Cardiac muscle cell (in vitro differentiated cells and primary cell): ENCODE results near the gene C12orf75. TPM values are rescaled to one million over a fixed set of nuclear protein-coding genes. Genes with fewer than 3 reads are reported as not detected.

ENCODE experiments used
- DNase-seq, 2 donors: peaks; one replicate each; pipeline versions ENCODE4 v3.0.0 to v3.0.0-alpha.2; 2010 to 2017; ENCODE audit warnings: low read depth in 1 of 2, low spot score in 1 of 2
- H3K27ac ChIP-seq: fragments of 200-600 bp; sonication (generic); 2 replicates; pipeline ENCODE4 v1.5.1; 2016
- H3K27me3 ChIP-seq: fragments of 200-600 bp; sonication (generic); 2 replicates; pipeline ENCODE4 v1.6.0; 2016; ENCODE audit warnings: control low read depth
- H3K36me3 ChIP-seq: fragments of 200-600 bp; sonication (generic); 2 replicates; pipeline ENCODE4 v1.5.1; 2016; ENCODE audit warnings: control low read depth
- H3K4me1 ChIP-seq: fragments of 200-600 bp; sonication (generic); 2 replicates; pipeline ENCODE4 v1.8.1; 2017; ENCODE audit warnings: low read depth, mild to moderate bottlenecking, mixed run types
- H3K4me3 ChIP-seq: fragments of 200-600 bp; sonication (generic); 2 replicates; pipeline ENCODE4 v1.5.1; 2016; ENCODE audit warnings: mild to moderate bottlenecking
- H3K9me3 ChIP-seq: fragments of 200-600 bp; sonication (generic); 2 replicates; pipeline ENCODE4 v1.5.1; 2017; ENCODE audit warnings: low read depth, mild to moderate bottlenecking, control low read depth
- polyA plus RNA-seq: library from polyadenylated mRNA; unstranded; fragments of >200 nt; fragmentation: Nextera tagmentation; extraction: Ambion mirVana; gene quantifications from 2 replicates; pipeline ENCODE4 v1.2.1, GENCODE V29; 2016
- total RNA-seq: library from RNA; depleted of rRNA; stranded (reverse); fragments of >200 nt; gene quantifications from 2 replicates; pipeline ENCODE4 v1.2.3, GENCODE V29; 2016
- TF ChIP-seq, protein P1 (sequence below): IDR thresholded peaks from 2 replicates; pipeline ENCODE4 v1.5.1; 2012; ENCODE audit warnings: low read depth, mild to moderate bottlenecking, low read length

The C12orf75 gene
- total and polyA plus RNA-seq, 2 experiments from 2014 or later: 39.3 to 106 TPM

DNA sequence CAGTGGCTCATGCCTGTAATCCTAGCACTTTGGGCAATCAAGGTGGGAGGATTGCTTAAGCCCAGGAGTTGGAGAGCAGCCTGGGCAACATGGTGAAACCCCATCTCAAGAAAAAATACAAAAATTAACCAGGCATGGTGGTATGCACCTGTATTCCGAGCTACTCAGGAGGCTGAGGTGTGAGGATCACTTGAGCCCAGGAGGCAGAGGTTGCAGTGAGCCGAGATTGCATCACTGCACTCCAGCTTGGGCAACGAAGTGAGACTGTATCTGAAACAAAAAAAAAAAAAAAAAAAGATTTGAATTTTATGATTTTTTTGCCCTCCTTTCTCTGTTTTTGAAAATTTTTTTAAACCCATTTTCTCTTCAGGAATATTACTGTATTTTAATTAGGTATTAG lies 17.7 kb downstream of the C12orf75 start:
- Histone ChIP-seq H3K9me3 (no peaks in the 10 kb centered on the region), H3K27ac (no peak overlapping the region), H3K4me1 (peaks cover 4% of the 10 kb centered on the region), H3K36me3 (no peaks in the 10 kb centered on the region), H3K4me3 (no peak overlapping the region), H3K27me3 (no peaks in the 10 kb centered on the region)
- DNase-seq: no peak
- TF ChIP-seq, protein P1, sequence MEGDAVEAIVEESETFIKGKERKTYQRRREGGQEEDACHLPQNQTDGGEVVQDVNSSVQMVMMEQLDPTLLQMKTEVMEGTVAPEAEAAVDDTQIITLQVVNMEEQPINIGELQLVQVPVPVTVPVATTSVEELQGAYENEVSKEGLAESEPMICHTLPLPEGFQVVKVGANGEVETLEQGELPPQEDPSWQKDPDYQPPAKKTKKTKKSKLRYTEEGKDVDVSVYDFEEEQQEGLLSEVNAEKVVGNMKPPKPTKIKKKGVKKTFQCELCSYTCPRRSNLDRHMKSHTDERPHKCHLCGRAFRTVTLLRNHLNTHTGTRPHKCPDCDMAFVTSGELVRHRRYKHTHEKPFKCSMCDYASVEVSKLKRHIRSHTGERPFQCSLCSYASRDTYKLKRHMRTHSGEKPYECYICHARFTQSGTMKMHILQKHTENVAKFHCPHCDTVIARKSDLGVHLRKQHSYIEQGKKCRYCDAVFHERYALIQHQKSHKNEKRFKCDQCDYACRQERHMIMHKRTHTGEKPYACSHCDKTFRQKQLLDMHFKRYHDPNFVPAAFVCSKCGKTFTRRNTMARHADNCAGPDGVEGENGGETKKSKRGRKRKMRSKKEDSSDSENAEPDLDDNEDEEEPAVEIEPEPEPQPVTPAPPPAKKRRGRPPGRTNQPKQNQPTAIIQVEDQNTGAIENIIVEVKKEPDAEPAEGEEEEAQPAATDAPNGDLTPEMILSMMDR: no peak

DNA sequence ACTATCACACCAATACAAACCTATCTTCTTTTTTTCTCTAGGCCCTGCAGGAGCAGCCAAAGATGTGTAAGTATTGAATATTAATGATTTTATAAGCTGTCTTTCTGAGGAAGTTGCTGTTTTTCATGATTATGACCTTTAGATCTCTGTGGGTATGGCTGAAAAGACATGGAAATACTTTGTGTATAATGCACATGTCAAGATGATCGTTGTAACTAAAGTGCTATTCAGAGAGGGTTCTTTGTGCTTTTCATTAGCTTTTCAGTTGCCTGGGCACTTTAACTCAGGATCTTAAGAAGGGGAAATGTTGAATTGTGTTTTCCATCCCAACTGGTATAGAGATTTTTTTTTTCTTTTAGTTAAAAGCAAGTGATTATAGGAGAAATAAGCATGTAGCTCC lies 18.1 kb downstream of the C12orf75 start:
- no peaks in the 10 kb centered on the region for H3K27me3 ChIP-seq
- no peak overlapping the region for H3K27ac ChIP-seq
- H3K9me3 ChIP-seq: no peaks in the 10 kb centered on the region
- DNase-seq: no peak
- TF ChIP-seq, protein P1: no peak
- no peaks in the 10 kb centered on the region for H3K36me3 ChIP-seq
- peaks cover 4% of the 10 kb centered on the region for H3K4me1 ChIP-seq
- H3K4me3 ChIP-seq: no peak overlapping the region

DNA sequence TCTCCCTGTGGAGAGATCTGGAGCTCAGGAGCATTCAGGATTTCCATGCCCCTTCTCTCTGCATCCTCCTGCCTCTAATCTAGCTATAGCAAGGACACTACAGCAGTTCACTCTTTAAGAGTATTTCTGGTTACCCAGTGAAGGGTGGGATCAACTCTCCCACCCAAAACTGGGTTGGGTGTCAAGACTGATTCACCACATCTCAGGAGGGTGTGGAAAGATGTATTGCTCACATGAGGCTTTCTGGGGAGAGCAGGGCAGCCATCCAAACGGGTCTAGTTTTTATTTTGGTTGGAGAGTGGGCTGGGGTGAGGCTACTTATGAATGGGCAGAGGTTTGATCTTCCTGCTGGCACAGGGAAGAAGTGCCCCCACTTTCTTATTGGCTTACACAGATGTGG lies 18.6 kb downstream of the C12orf75 start:
- no peak overlapping the region for H3K27ac ChIP-seq
- H3K27me3 ChIP-seq: no peaks in the 10 kb centered on the region
- TF ChIP-seq, protein P1: no peak
- no peak overlapping the region for H3K4me3 ChIP-seq
- H3K36me3 ChIP-seq: no peaks in the 10 kb centered on the region
- peaks cover 4% of the 10 kb centered on the region for H3K4me1 ChIP-seq
- no peaks in the 10 kb centered on the region for H3K9me3 ChIP-seq
- no peak for DNase-seq

DNA sequence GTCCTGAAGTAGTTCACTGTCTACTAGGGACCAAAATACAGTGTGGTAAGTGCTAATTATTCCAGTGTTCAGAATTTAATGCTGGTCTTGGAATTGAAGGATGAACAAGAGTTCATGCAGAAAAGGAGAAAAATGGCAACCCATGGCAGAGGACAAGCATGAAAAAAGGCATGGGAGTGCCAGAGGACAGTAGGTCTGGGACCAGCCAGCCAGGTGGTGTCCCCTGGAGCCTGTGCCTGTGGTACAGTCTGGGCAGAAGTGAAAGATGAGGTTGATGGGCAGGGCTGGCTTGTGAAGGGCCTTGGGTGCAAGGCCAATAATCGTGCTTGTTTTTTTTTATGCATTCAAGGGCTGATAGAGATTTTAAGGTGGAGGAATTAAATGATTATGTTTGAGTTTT lies 21.0 kb downstream of the C12orf75 start:
- Histone ChIP-seq H3K4me3 (no peak overlapping the region), H3K27me3 (no peaks in the 10 kb centered on the region), H3K27ac (no peak overlapping the region), H3K9me3 (no peaks in the 10 kb centered on the region), H3K36me3 (no peaks in the 10 kb centered on the region), H3K4me1 (peaks cover 15% of the 10 kb centered on the region)
- DNase-seq: no peak
- TF ChIP-seq, protein P1: no peak

DNA sequence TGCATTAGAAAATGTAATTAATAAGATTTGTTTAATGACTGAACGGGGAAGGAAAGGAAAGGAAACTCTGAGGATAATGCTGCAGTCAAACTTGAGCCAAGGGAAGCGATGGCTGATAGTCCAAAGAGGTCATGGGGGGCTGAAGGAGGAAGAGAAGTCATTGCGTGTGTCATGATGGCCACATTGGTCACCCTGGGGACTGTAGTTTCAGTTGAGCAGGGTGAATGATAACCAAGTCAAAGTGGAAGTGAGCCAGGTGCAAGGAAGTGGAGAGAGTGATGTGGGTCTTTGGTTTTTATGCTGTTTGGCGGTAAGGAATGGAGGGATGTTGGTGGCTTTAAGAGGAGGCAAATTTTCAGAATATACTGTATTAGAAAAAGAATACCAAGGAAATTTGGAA lies 21.6 kb downstream of the C12orf75 start:
- Histone ChIP-seq H3K27me3 (no peaks in the 10 kb centered on the region), H3K9me3 (no peaks in the 10 kb centered on the region), H3K4me3 (no peak overlapping the region), H3K36me3 (no peaks in the 10 kb centered on the region), H3K4me1 (peaks cover 20% of the 10 kb centered on the region), H3K27ac (no peak overlapping the region)
- TF ChIP-seq, protein P1: no peak
- DNase-seq: no peak

DNA sequence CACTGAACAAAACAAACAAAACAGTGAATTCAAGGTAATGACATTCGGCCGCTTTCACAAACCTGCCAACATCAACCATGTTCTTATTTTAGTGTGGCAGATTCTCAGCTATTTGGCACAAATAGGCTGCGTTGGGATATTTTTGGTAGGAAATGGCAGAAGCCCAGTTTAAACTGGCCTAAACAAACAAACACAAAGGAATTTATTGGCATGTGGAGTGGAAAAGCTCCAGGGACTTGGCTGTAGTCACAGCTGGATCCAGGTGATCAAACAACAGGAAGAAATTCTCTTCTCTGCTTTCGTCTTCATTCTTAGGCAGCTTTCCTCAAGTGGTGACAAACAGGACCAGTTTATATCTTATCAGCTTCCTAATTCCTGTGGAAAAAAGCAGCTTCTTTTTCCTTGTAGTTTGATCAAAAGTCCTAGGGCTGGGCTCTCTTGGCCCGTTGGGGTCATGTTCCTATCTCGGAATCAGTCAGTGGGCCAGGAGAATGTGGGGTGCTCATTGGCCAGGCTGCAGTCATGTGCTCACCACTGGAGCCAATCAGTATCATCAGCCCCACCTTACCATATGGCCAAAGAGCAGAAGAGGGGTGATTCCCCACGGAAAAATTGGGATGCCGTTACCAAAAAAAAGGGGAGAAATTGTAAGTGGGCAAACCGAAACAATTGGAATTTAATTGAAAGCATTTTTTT lies 22.6 kb downstream of the C12orf75 start:
- Histone ChIP-seq H3K27ac (no peak overlapping the region), H3K9me3 (no peaks in the 10 kb centered on the region), H3K36me3 (no peaks in the 10 kb centered on the region), H3K4me3 (no peak overlapping the region), H3K27me3 (no peaks in the 10 kb centered on the region), H3K4me1 (peaks cover 24% of the 10 kb centered on the region)
- TF ChIP-seq, protein P1: no peak
- peak in 1 of 2 donors; percentile 9 for DNase-seq
